Tibial nerve (tissue), 4 donors: ENCODE measurements around the gene PELI2. TPM values are rescaled to one million over a fixed set of nuclear protein-coding genes. Genes with fewer than 3 reads are reported as not detected.

ENCODE experiments used
- DNase-seq, 2 donors: peaks; one replicate each; pipeline ENCODE4 v3.0.0-alpha.2; 2019; ENCODE audit warnings: low spot score in 2 of 2
- H3K27ac ChIP-seq, 4 donors: fragments of 200-600 bp; sonication (generic) in 3 of 4; one replicate each; pipeline ENCODE4 v1.5.1; 2017 to 2019; ENCODE audit warnings: mild to moderate bottlenecking in 1 of 4
- H3K27me3 ChIP-seq, 2 donors: fragments of 200-600 bp; sonication (generic) in 1 of 2; one replicate each; pipeline versions ENCODE4 v1.5.1 to v1.6.0; 2017 to 2019
- H3K36me3 ChIP-seq, 3 donors: fragments of 200-600 bp; sonication (generic); one replicate each; pipeline ENCODE4 v1.5.1; 2018 to 2019
- H3K4me1 ChIP-seq, 4 donors: fragments of 200-600 bp; sonication (generic) in 3 of 4; one replicate each; pipeline ENCODE4 v1.5.1; 2017 to 2019
- H3K4me3 ChIP-seq, 4 donors: fragments of 200-600 bp; sonication (generic) in 3 of 4; one replicate each; pipeline ENCODE4 v1.5.1; 2017 to 2019; ENCODE audit warnings: mild to moderate bottlenecking in 1 of 4, moderate library complexity in 1 of 4
- H3K9me3 ChIP-seq, 4 donors: fragments of 200-600 bp; sonication (generic) in 3 of 4; one replicate each; pipeline ENCODE4 v1.5.1; 2017 to 2019
- CTCF ChIP-seq, 5 experiments: fragments of 200-600 bp in 3 of 5; fragments of 450-650 bp in 2 of 5; sonication (generic) in 3 of 5; IDR thresholded peaks; one replicate each; pipeline ENCODE4 v1.5.1; 2016 to 2019; ENCODE audit warnings: antibody characterized with exemption in 5 of 5, mild to moderate bottlenecking in 3 of 5, moderate library complexity in 2 of 5
- EP300 ChIP-seq, 2 donors: sonication (generic); formaldehyde crosslinking; IDR thresholded peaks; one replicate each; pipeline ENCODE4 v1.6.1; 2017; ENCODE audit warnings: antibody characterized with exemption in 2 of 2, mild to moderate bottlenecking in 1 of 2
- POLR2A ChIP-seq, 2 donors: fragments of 450-650 bp; IDR thresholded peaks; one replicate each; pipeline ENCODE4 v1.6.1; 2017; ENCODE audit warnings: antibody characterized with exemption in 2 of 2, mild to moderate bottlenecking in 2 of 2, moderate library complexity in 2 of 2
- WGBS, 2 donors: methylation state at CpG; one replicate each; pipeline ENCODE4 v1.1.5; 2018; 5-methylcytosine and 5-hydroxymethylcytosine counted together
- total RNA-seq, 4 donors: library from RNA; depleted of rRNA; stranded (reverse); fragments of >200 nt; gene quantifications; one replicate each; pipeline ENCODE4 v1.1.0, GENCODE V29; 2016

Gene PELI2
- total RNA-seq, 4 donors from 2014 or later: 20.1 to 42.3 (median 35.1) TPM

DNA sequence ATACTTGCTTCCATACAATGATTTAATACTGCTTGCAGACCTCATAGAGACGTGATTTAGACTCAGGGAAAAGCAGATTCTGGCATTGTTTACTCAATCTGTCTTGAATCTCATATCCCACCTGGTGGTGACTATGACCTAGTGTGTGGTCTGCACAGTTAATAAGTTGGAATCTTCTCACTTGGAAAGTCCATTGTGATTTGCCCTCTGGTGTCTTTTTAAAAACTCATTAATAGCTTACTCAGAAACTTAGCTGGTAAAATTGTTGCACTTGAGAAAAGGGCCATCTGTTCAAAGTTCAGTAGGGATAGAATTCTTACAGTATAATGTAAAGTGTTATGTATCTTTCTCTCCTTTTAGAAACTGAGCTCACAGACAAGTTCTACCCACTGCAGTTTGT is 106.0 kb downstream of the PELI2 start:
- 75 to 82% methylated on average over 1 of the region's 1 CpG for whole genome bisulfite sequencing, 2 donors
- H3K4me1 ChIP-seq: peaks cover 0 to 36% (median 16%) of the 10 kb centered on the region in 4 donors
- no peak for DNase-seq
- TF ChIP-seq POLR2A (IDR thresholded peaks at IDR 0.05): no peak
- TF ChIP-seq EP300 (IDR thresholded peaks at IDR 0.05): no peak
- TF ChIP-seq CTCF (IDR thresholded peaks at IDR 0.05): no peak
- H3K9me3 ChIP-seq: no peaks in the 10 kb centered on the region
- H3K27ac ChIP-seq: no peak overlapping the region
- no peak overlapping the region for H3K4me3 ChIP-seq
- H3K36me3 ChIP-seq: no peaks in the 10 kb centered on the region
- H3K27me3 ChIP-seq: no peaks in the 10 kb centered on the region

DNA sequence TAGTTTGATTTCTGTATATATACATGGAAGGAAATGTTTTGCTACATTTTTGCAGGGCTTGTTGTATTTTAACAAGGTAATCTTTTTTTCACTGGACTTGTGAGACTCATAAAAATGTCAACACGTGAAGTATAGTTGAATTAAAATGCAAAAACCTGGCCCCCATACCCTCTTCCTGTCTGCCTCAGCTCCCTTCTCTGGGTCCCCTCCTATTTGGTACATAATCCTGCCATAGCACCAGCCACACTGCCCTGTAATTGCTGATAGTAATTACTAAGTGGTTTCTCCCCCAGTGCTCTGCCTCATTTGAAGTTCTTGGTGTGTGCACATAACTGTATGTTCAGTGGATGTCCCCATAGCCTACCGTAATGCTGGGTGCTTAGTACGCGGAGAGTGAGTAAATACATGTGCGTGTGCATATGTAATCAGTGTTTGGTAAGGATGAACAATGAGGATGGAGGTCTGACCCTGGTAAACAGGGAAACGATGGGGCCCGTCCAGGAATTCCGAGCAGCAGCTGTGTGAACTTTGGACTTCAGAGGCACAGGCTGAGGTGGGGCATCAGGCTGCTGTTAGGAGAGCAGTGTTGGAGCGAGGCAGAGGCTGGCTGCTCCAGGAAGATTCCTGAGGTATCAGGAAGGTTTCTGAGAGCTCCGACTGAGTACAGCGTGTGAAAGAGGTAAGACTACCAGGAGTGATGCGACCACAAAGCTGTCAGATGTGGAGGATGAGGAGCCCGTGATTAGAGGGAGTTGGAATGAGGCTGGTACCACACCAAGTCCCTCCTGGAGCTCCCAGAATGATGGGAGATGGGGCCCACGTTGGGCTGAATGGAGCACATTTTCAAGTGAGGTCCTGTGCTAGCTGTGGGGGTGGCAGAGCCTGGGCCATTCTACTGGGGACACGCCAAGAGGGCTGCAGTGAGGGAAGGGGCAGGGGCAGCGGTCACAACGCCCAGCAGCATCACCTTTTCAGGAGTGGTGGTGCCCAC is 106.8 kb downstream of the PELI2 start:
- H3K36me3 ChIP-seq: no peaks in the 10 kb centered on the region
- no peaks in the 10 kb centered on the region for H3K27me3 ChIP-seq
- no peaks in the 10 kb centered on the region for H3K9me3 ChIP-seq
- no peak overlapping the region for H3K4me3 ChIP-seq
- 71 to 75% methylated on average over 17 of the region's 17 CpGs for WGBS, 2 donors
- no peak for TF ChIP-seq POLR2A (IDR thresholded peaks at IDR 0.05)
- TF ChIP-seq EP300 (IDR thresholded peaks at IDR 0.05): no peak
- no peak for TF ChIP-seq CTCF (IDR thresholded peaks at IDR 0.05)
- no peak overlapping the region for H3K27ac ChIP-seq
- DNase-seq: no peak
- H3K4me1 ChIP-seq: peaks cover 0 to 28% (median 11%) of the 10 kb centered on the region in 4 donors

DNA sequence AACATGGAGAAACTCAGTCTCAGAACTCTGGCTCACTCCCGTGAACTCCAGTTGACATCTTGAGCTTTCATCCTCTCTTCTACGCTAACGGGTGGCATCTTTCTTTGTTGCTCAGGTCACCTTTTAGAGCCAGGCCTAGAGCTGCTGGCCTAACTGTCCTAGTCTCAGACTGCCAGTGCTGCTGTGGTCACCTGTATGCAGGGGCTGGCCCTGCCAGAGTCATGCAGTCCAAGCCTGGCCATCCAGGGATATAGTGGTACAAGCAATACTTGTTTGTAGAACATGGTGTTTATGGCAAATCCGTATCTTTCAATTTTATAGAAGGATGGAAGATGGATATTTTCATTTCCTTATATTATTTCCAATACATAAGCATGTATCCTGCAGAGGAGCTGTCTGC is 117.2 kb downstream of the PELI2 start:
- no peaks in the 10 kb centered on the region for H3K36me3 ChIP-seq
- TF ChIP-seq POLR2A (IDR thresholded peaks at IDR 0.05): no peak
- no peak for TF ChIP-seq CTCF (IDR thresholded peaks at IDR 0.05)
- no peak for TF ChIP-seq EP300 (IDR thresholded peaks at IDR 0.05)
- H3K27me3 ChIP-seq: no peaks in the 10 kb centered on the region
- peaks cover 0 to 3% (median 0%) of the 10 kb centered on the region in 4 donors for H3K9me3 ChIP-seq
- H3K27ac ChIP-seq: no peak overlapping the region
- H3K4me3 ChIP-seq: no peak overlapping the region
- WGBS, 2 donors: 59 to 77% methylated on average over 4 of the region's 4 CpGs
- no peak for DNase-seq
- peaks cover 0 to 7% (median 0%) of the 10 kb centered on the region in 4 donors for H3K4me1 ChIP-seq

GRCh38 chr14:56237398-56237797 is 119.2 kb downstream of the PELI2 start:
- Histone ChIP-seq H3K27me3 (no peaks in the 10 kb centered on the region), H3K4me1 (peaks cover 0 to 7% (median 0%) of the 10 kb centered on the region in 4 donors), H3K27ac (no peak overlapping the region), H3K4me3 (no peak overlapping the region), H3K9me3 (peaks cover 0 to 3% (median 0%) of the 10 kb centered on the region in 4 donors), H3K36me3 (no peaks in the 10 kb centered on the region)
- no peak for TF ChIP-seq EP300 (IDR thresholded peaks at IDR 0.05)
- TF ChIP-seq POLR2A (IDR thresholded peaks at IDR 0.05): no peak
- TF ChIP-seq CTCF (IDR thresholded peaks at IDR 0.05): no peak
- DNase-seq: no peak
- whole genome bisulfite sequencing, 2 donors: 37 to 61% methylated on average over 2 of the region's 2 CpGs

DNA sequence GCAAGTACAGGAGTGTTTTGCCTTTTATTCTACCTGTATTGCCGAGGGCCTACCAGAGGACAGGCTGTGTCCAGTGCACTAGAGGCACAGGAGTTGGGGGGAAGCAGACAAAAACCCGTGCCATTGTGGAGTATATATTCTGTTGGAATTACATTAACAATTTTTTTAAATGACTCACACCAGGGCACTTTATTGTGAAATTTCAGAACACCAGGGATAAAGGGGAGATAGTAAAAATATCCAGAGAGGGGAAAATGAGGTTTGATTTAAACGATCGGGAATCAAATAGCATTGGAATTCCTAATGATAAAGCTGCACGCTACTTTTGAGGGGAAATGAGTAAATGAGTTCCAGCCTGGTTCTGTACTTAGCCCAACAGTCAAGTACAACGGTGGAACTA is 123.2 kb downstream of the PELI2 start:
- Histone ChIP-seq H3K4me1 (peaks cover 0 to 16% (median 0%) of the 10 kb centered on the region in 4 donors), H3K4me3 (no peak overlapping the region), H3K27me3 (no peaks in the 10 kb centered on the region), H3K27ac (no peak overlapping the region), H3K9me3 (no peaks in the 10 kb centered on the region), H3K36me3 (no peaks in the 10 kb centered on the region)
- no peak for TF ChIP-seq CTCF (IDR thresholded peaks at IDR 0.05)
- no peak for TF ChIP-seq POLR2A (IDR thresholded peaks at IDR 0.05)
- TF ChIP-seq EP300 (IDR thresholded peaks at IDR 0.05): no peak
- no peak for DNase-seq
- WGBS, 2 donors: 93 to 95% methylated on average over 6 of the region's 6 CpGs
